ENCODE data around the gene ZNF581. TPM values are rescaled to one million over a fixed set of nuclear protein-coding genes. Genes with fewer than 3 reads are reported as not detected.

Gene ZNF581
- total RNA-seq = 10 to 100 TPM; 10.7 to 14.0 TPM

DNA sequence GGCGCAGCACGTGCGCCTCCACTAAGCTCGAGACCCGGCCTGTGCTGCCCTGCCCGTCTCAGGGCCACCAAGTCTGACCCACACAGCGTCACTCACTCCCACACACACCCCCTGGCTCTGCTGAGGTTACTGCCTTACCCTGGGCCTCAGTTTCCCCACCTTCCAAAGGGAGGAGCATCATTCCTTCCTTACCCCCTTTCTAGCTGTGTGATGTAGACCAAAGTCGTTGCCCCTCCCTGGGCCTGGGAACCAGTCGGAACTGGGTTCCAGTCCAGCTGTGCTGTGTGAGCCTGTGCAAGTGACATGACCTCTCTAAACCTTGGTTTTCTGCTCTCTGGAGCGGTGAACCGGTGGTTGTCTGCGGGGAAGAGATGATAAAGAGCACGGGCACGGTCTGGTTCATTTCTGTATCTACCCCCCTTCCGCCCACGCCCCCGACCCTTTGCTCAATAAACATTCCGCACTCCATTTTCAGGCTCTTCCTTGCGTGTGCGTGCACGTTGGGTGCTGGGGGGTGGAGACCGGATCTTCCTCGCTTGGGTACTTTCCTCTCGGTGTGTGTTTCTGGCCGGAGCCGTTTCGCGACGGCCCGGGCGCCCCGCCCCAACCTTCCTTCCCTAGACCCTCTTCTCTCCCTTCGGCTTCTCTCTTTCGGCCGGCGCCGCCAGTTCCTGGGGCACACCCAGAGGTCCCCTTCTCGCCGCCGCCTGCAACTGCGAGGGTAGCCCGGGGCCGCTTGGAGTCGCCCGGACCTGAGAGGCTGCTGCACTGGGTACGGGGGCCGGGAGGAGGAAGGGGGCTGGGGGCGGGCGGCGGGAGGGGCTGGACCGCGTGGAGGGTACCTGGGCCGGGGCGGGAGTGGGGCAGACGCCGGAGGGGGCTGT is at the start of gene ZNF581:
TSS of gene ZNF581 (plus strand) at position 647 of the 884 bp plus-strand sequence. CDS start 923 bp downstream, outside the sequence.

GRCh38 chr19:55599468-55599841 is 44.0 kb upstream of the ZNF581 start, which contains the start of gene FIZ1:
FIZ1 (minus strand) TSS chr19:55599517; CDS start chr19:55597865, 1,652 bp downstream.

DNA sequence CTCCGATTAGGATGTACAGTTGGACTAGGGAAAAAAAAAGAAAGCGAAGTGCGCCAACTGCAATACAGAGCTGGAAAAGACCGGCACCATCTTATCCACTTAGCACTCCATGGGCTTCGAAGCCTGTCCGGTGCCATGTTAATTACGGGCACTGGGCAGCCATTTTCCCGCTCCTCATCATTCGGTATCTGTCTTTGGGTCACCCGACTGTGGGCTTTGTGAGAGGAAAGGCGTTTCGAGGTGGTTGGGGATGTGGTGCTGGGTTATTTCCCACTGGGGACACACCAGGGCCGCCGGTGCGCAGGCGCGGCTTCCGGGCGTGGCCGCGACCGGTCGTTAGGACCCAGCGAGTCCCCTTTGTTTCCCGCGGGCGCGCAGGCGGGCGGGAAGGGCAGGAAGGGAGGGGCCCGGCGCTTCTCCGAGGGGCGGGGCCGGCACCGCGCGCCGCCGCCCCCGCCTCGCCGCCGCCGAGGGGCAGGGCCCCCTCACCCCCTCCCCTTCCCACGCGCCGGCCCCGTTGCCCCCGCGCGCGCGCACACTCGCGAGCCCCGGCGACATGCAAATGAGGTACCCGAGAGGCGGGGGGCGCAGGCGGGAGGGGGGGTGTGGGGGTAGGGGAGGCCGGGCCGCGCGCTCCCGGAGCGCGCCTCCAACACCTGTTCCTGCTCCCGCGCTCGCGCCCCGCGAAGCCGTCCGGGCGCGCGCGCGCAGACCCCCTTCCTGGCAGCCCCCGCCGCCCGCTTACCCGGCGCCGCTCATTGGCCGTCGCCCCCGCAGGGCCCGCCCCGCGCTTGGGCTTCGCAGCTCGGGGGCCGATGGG is 43.4 kb upstream of the ZNF581 start, which contains the start of gene ZNF524:
TSS of gene ZNF524 (plus strand) at position 447 of the 820 bp plus-strand sequence. CDS start 1,825 bp downstream, outside the sequence.

GRCh38 chr19:55605637-55606470 is 37.6 kb upstream of the ZNF581 start, which contains the start of gene ZNF865:
ZNF865 (plus strand) TSS chr19:55605647; CDS start chr19:55613619, 7,972 bp downstream.

DNA sequence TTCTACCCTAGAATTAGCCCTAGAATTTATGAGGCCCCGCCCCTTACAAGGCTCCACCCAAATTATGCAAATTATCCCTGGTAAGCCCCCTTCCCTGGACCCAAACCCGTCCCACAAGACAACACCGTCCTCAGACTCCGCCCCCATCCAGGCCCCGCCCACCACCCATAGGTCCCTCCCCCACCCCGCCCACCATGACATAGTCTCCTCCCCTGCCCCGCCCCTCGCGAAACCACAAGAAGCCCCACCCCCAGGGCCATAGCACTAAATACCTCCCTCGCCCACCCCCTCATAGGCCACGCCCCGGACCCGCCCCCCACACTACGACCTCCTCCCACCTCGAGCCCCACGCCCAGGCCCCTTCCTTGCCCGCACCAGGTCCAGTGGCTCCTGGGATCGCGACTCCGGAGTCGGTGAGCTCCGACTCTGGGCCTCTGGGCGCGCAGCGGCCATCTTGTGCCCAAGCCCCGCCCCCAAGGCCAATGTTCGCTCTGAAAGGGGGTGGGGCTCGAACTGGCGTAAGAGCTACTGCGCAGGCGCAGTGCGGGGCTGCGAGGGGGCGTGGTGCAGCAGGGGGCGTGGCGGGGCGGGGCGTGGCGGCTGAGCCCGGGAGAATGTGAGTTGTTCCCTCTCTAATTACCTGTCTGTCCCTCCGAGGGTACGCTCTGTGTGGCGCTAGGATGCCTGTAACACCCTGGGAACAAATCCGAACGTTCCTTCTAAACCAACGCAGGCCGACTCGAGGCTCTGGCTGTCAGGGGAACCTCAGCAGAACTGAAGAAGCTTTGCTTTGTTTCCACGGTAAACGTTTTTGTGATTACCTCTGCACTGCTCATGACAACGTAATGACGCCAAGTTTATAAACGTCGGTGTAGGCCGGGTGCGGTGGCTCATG is 19.1 kb upstream of the ZNF581 start, which contains the start of gene ZNF784:
TSS of gene ZNF784 (minus strand) at position 458 of the 895 bp plus-strand sequence. CDS start at position 453, 5 bp downstream.

GRCh38 chr19:55640577-55641425 is 2.6 kb upstream of the ZNF581 start, which contains the start of gene ZNF580:
ZNF580 (plus strand) TSS chr19:55641002; CDS start chr19:55642509, 1,507 bp downstream.

GRCh38 chr19:55647732-55648584 is 4.5 kb downstream of the ZNF581 start, which contains the start of gene CCDC106:
CCDC106 (plus strand) TSS chr19:55648212; CDS start chr19:55649047, 835 bp downstream.

GRCh38 chr19:55654868-55655647 is 11.6 kb downstream of the ZNF581 start, which contains the start of gene U2AF2:
U2AF2 (plus strand) TSS chr19:55655035; CDS start chr19:55655105, 70 bp downstream.

GRCh38 chr19:55674841-55675660 is 31.6 kb downstream of the ZNF581 start, which contains the start of gene EPN1:
EPN1 (plus strand) TSS chr19:55675226; CDS start chr19:55678628, 3,402 bp downstream.

Other genes starting within 250 kb of the ZNF581 start
- gene UBE2S, start 235.9 kb upstream of the ZNF581 start, total RNA-seq = 100 to 1,000 TPM; 248 to 380 TPM
- not detected for gene SHISA7, start 200.3 kb upstream of the ZNF581 start, total RNA-seq
- 10 to 100 TPM; 66.4 to 95.6 TPM for gene ISOC2, start 182.0 kb upstream of the ZNF581 start, total RNA-seq
- not detected for gene C19orf85, start 178.9 kb upstream of the ZNF581 start, total RNA-seq
- gene ZNF628, start 167.0 kb upstream of the ZNF581 start, total RNA-seq = 1 to 10 TPM; 4.8 to 5.7 TPM
- 10 to 100 TPM; 13.4 to 18.6 TPM for gene NAT14, start 158.5 kb upstream of the ZNF581 start, total RNA-seq
- gene SSC5D, start 155.2 kb upstream of the ZNF581 start, total RNA-seq = under 1 TPM; 0.67 to 0.69 TPM
- not detected for gene SBK2, start 106.5 kb upstream of the ZNF581 start, total RNA-seq
- gene SBK3, start 98.1 kb upstream of the ZNF581 start, total RNA-seq = not detected
- gene ZNF579, start 62.8 kb upstream of the ZNF581 start, total RNA-seq = 1 to 10 TPM; 4.5 to 7.0 TPM
- gene FIZ1, start 44.1 kb upstream of the ZNF581 start, total RNA-seq = 1 to 10 TPM; 2.4 to 3.3 TPM
- gene ZNF524, start 43.4 kb upstream of the ZNF581 start, total RNA-seq = 1 to 10 TPM; 6.3 to 6.9 TPM
- 1 to 10 TPM; 1.4 to 2.3 TPM for gene ZNF865, start 38.0 kb upstream of the ZNF581 start, total RNA-seq
- gene ZNF784, start 19.1 kb upstream of the ZNF581 start, total RNA-seq = 1 to 10 TPM; 3.3 to 4.5 TPM
- gene ZNF580, start 2.6 kb upstream of the ZNF581 start, total RNA-seq = 1 to 10 TPM; 6.0 to 6.5 TPM
- 10 to 100 TPM in 1 of 2 donors, 1 to 10 TPM in 1; 9.7 to 16.2 TPM for gene CCDC106, start 4.6 kb downstream of the ZNF581 start, total RNA-seq
- gene U2AF2, start 11.4 kb downstream of the ZNF581 start, total RNA-seq = 100 to 1,000 TPM in 1 of 2 donors, 10 to 100 TPM in 1; 81.9 to 141 TPM
- 10 to 100 TPM; 23.3 to 29.9 TPM for gene EPN1, start 31.6 kb downstream of the ZNF581 start, total RNA-seq
- gene NLRP9, start 94.8 kb downstream of the ZNF581 start, total RNA-seq = not detected
- gene RFPL4A, start 115.4 kb downstream of the ZNF581 start, total RNA-seq = not detected
- gene RFPL4AL1, start 125.5 kb downstream of the ZNF581 start, total RNA-seq = not detected
- gene NLRP11, start 188.3 kb downstream of the ZNF581 start, total RNA-seq = not detected
- gene NLRP4, start 192.9 kb downstream of the ZNF581 start, total RNA-seq = not detected

Measured in melanocyte of skin (primary cell).